Fibroblast of lung (primary cell): ENCODE results near the gene ARHGAP1. TPM values are rescaled to one million over a fixed set of nuclear protein-coding genes. Genes with fewer than 3 reads are reported as not detected.

Experiments used
- DNase-seq, 2 donors: peaks; one replicate each; pipeline versions ENCODE4 v3.0.0 to v3.0.0-alpha.2; 2010; ENCODE audit warnings: low read depth in 2 of 2
- H2AFZ ChIP-seq: 2 replicates; pipeline ENCODE4 v1.5.1; 2012; ENCODE audit warnings: low read length, control low read depth, inconsistent platforms
- H3K27ac ChIP-seq: 2 replicates; pipeline ENCODE4 v1.5.1; 2011; ENCODE audit warnings: low read length, control low read depth; ENCODE audit not compliant: insufficient read depth
- H3K27me3 ChIP-seq: 2 replicates; pipeline ENCODE4 v1.5.1; 2011; ENCODE audit warnings: mild to moderate bottlenecking, low read length; ENCODE audit not compliant: control insufficient read depth, insufficient read depth
- H3K36me3 ChIP-seq: 2 replicates; pipeline ENCODE4 v1.5.1; 2011; ENCODE audit warnings: low read length; ENCODE audit not compliant: control insufficient read depth, insufficient read depth
- H3K4me1 ChIP-seq: 2 replicates; pipeline ENCODE4 v1.5.1; 2011; ENCODE audit warnings: low read length; ENCODE audit not compliant: control insufficient read depth, insufficient read depth; ENCODE audit errors: extremely low read depth
- H3K4me2 ChIP-seq: 2 replicates; pipeline ENCODE4 v1.5.1; 2011; ENCODE audit warnings: low read length, control low read depth; ENCODE audit not compliant: insufficient read depth; ENCODE audit errors: extremely low read depth
- H3K4me3 ChIP-seq, 4 experiments: fragments of 200-600 bp in 1 of 4; sonication (generic) in 1 of 4; replicated peaks in 1 of 4; 2 replicates each; pipeline ENCODE4 v1.5.1; 2011 to 2016; ENCODE audit warnings: low read length in 4 of 4, low read depth in 3 of 4, mild to moderate bottlenecking in 3 of 4, control low read depth in 2 of 4, inconsistent platforms in 1 of 4, mixed read lengths in 1 of 4; ENCODE audit not compliant: insufficient read depth in 1 of 4; ENCODE audit errors: control extremely low read depth in 1 of 4
- H3K79me2 ChIP-seq: 2 replicates; pipeline ENCODE4 v1.5.1; 2012; ENCODE audit warnings: mild to moderate bottlenecking, low read length, inconsistent platforms; ENCODE audit not compliant: control insufficient read depth, insufficient read depth
- H3K9ac ChIP-seq: 2 replicates; pipeline ENCODE4 v1.5.1; 2011; ENCODE audit warnings: mild to moderate bottlenecking, low read length, control low read depth; ENCODE audit not compliant: insufficient read depth
- H3K9me3 ChIP-seq: 2 replicates; pipeline ENCODE4 v1.5.1; 2012; ENCODE audit warnings: low read depth, low read length; ENCODE audit not compliant: control insufficient read depth, insufficient read depth
- H4K20me1 ChIP-seq: 2 replicates; pipeline ENCODE4 v1.5.1; 2011; ENCODE audit warnings: low read length; ENCODE audit not compliant: control insufficient read depth, insufficient read depth; ENCODE audit errors: extremely low read depth
- CTCF ChIP-seq, 2 donors: IDR thresholded peaks in 1 of 2; conservative IDR thresholded peaks in 1 of 2; 1 replicate in 1 of 2; 2 replicates in 1 of 2; pipeline ENCODE4 v1.5.1; 2011 to 2012; ENCODE audit warnings: low read length in 2 of 2, control low read depth in 1 of 2, inconsistent platforms in 1 of 2, low read depth in 1 of 2, mild to moderate bottlenecking in 1 of 2
- EZH2 ChIP-seq: IDR thresholded peaks from 2 replicates; pipeline ENCODE4 v1.5.1; 2012; ENCODE audit warnings: low read length, control low read depth, mild to moderate bottlenecking; ENCODE audit errors: missing control alignments
- polyA plus RNA-seq, 2 donors: library from polyadenylated mRNA; depleted of rRNA in 1 of 2; stranded (reverse) in 1 of 2; unstranded in 1 of 2; fragments of >200 nt; gene quantifications; 2 replicates each; pipeline ENCODE4 v1.2.1, GENCODE V29; 2011 to 2012; ENCODE audit warnings: missing spikeins in 1 of 2
- total RNA-seq: library from RNA; depleted of rRNA; stranded (reverse); fragments of >200 nt; gene quantifications from 2 replicates; pipeline ENCODE4 v1.2.1, GENCODE V29; 2014

The ARHGAP1 gene
- total and polyA plus RNA-seq, 2 donors (not counting 1 experiment from before 2014, with no cell fraction given) = 34.4 to 38.0 TPM

DNA sequence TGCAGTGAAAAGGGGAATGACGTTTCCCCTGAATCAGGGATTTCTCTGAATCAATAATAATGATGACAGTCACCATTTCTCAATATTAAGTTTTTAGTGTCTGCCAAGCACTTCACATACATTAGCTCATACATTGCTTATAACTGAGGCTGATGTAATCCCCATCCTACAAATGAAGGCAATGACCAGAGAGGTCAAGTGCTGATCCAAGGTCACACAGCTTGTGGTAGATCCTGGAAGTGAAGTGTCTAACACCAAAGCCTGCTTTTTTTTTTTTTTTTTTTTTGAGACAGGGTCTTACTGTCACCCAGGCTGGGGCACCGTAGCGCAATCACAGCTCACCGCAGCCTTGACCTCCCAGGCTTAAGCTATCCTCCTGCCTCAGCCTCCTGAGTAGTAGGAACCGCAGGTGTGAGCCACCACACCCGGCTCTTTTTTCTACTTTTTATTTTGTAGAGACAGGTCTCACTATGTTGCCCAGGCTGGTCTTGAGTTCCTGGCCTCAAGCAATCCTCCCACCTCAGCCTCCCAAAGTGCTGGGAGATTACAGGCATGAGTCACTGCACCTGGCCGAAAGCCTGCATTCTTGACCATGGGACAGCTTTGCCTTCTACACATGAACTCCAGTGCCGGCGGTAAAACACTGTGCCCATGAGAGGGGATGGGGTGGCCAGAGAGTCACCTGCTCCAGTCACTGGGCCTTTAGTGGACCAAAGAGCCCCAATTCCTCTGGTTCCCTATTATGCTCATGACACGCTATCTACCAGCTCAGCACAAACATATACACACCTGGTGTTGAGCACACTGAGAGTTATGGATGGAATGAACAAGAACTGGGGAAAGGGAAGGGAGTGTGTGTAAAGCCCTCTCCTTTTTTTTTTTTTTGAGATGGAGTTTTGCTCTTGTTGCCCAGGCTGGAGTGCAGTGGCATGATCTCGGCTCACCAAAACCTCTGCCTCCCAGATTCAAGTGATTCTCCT is 17.4 kb downstream of the ARHGAP1 start:
- Histone ChIP-seq H3K4me1 (peaks cover 20% of the 10 kb centered on the region), H3K4me2 (no peak overlapping the region), H3K36me3 (peaks cover 35% of the 10 kb centered on the region), H3K9ac (no peak overlapping the region), H3K4me3 (no peak overlapping the region), H3K79me2 (no peaks in the 10 kb centered on the region), H2AFZ (no peak overlapping the region), H3K27me3 (no peaks in the 10 kb centered on the region), H3K27ac (no peak overlapping the region), H4K20me1 (no peaks in the 10 kb centered on the region), H3K9me3 (no peaks in the 10 kb centered on the region)
- DNase-seq = peak in 1 of 2 donors; percentile 47
- TF ChIP-seq CTCF (conservative IDR thresholded peaks at IDR 0.05 in 1 of 2, IDR thresholded peaks at IDR 0.05 in 1 of 2; ENCODE audit: low read depth in 1 of 2, low read length in 2 of 2) = no peak
- TF ChIP-seq EZH2 = no peak

DNA sequence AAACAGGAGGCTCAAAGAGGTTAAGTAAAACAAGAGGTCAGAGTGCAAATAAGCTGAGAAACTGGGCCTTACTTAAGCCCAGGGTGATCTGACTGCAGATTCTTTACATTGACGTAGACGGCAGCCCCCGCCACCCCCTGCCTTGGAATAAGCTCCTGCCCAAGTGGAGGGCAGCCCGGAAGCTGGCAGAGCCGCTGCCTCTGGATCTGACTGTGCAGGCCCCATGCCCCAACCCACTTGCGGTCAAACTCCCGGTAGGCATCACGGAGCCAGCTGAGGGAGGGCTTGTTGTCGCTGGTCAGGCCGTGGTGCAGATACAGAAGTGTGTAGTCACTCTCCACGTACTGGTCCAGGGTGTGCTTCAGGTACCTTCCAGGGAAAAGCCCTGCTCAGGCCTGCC is 18.6 kb downstream of the ARHGAP1 start:
- H4K20me1 ChIP-seq = no peaks in the 10 kb centered on the region
- H3K27ac ChIP-seq = no peak overlapping the region

More for the DNA sequence above, 18.6 kb downstream of the ARHGAP1 start:
- peaks cover 8% of the 10 kb centered on the region for H3K4me1 ChIP-seq
- peaks cover 29% of the 10 kb centered on the region for H3K36me3 ChIP-seq
- H3K27me3 ChIP-seq = no peaks in the 10 kb centered on the region
- no peak overlapping the region for H2AFZ ChIP-seq
- TF ChIP-seq EZH2 (no peak), CTCF (conservative IDR thresholded peaks at IDR 0.05 in 1 of 2, IDR thresholded peaks at IDR 0.05 in 1 of 2; ENCODE audit: low read depth in 1 of 2, low read length in 2 of 2) (no peak)
- DNase-seq = no peak
- no peak overlapping the region for H3K9ac ChIP-seq
- no peaks in the 10 kb centered on the region for H3K79me2 ChIP-seq
- H3K4me2 ChIP-seq = no peak overlapping the region
- no peaks in the 10 kb centered on the region for H3K9me3 ChIP-seq
- no peak overlapping the region for H3K4me3 ChIP-seq
